HEK293 (cell line): Measurements from ENCODE around the gene DDR1.

Source experiments
- CTCF ChIA-PET: fragments of 350-600 bp; formaldehyde crosslinking; extraction: SDS; loops from one replicate; lab custom pipeline; 2021; ENCODE audit warnings: antibody characterized with exemption; lab: Yijun Ruan, JAX
- POLR2A ChIA-PET: fragments of 300-600 bp; formaldehyde crosslinking; extraction: SDS; loops from one replicate; lab custom pipeline; 2020; ENCODE audit warnings: antibody characterized with exemption, inconsistent platforms; lab: Yijun Ruan, JAX
- H3K27ac ChIP-seq: fragments of 200-500 bp; sonication (Bioruptor generic); 2 replicates; pipeline ENCODE4 v1.5.1; 2014; ENCODE audit warnings: low read depth, low read length, control low read depth, inconsistent platforms; ENCODE audit errors: extremely low read depth
- H3K36me3 ChIP-seq, 2 experiments: fragments of 200-500 bp in 1 of 2; sonication (Bioruptor generic) in 1 of 2; 1 replicate in 1 of 2; 2 replicates in 1 of 2; pipeline ENCODE4 v1.5.1; 2014 to 2017; ENCODE audit warnings: inconsistent platforms in 2 of 2, low read length in 2 of 2; ENCODE audit not compliant: control insufficient read depth in 2 of 2, insufficient read depth in 1 of 2
- H3K4me1 ChIP-seq: fragments of 200-500 bp; sonication (Bioruptor generic); 2 replicates; pipeline ENCODE4 v1.5.1; 2014; ENCODE audit warnings: mild to moderate bottlenecking, low read length, inconsistent platforms; ENCODE audit not compliant: control insufficient read depth, insufficient read depth
- H3K4me3 ChIP-seq: 2 replicates; pipeline ENCODE4 v1.5.1; 2011; ENCODE audit warnings: low read depth, mild to moderate bottlenecking, control low read depth, low read length, moderate library complexity
- H3K9me3 ChIP-seq: fragments of 200-500 bp; sonication (Bioruptor generic); 2 replicates; pipeline ENCODE4 v1.5.1; 2014; ENCODE audit warnings: low read depth, low read length, inconsistent platforms; ENCODE audit not compliant: control insufficient read depth, insufficient read depth
- KLF8 ChIP-seq: fragments of 450-650 bp; formaldehyde crosslinking; IDR thresholded peaks from 2 replicates; pipeline ENCODE4 v1.5.1; 2016; ENCODE audit warnings: missing biosample characterization, missing genetic modification characterization
- OSR2 ChIP-seq: fragments of 450-650 bp; formaldehyde crosslinking; IDR thresholded peaks from 2 replicates; pipeline ENCODE4 v1.5.1; 2016; ENCODE audit warnings: missing biosample characterization, missing genetic modification characterization
- REPIN1 ChIP-seq: fragments of 450-650 bp; formaldehyde crosslinking; IDR thresholded peaks from 2 replicates; pipeline ENCODE4 v1.5.1; 2017; ENCODE audit warnings: missing biosample characterization, missing genetic modification characterization, low read depth
- SCRT1 ChIP-seq: fragments of 450-650 bp; formaldehyde crosslinking; IDR thresholded peaks from 2 replicates; pipeline ENCODE4 v1.5.1; 2016; ENCODE audit warnings: missing biosample characterization, missing genetic modification characterization, borderline replicate concordance
- ZBTB7A ChIP-seq: fragments of 450-650 bp; formaldehyde crosslinking; IDR thresholded peaks from 2 replicates; pipeline ENCODE4 v1.5.1; 2016; ENCODE audit warnings: low read depth, missing biosample characterization, missing genetic modification characterization
- ZNF132 ChIP-seq: fragments of 450-650 bp; formaldehyde crosslinking; IDR thresholded peaks from 2 replicates; pipeline ENCODE4 v1.5.1; 2017; ENCODE audit warnings: missing biosample characterization, missing genetic modification characterization, borderline replicate concordance
- ZNF223 ChIP-seq: fragments of 450-650 bp; formaldehyde crosslinking; IDR thresholded peaks from 2 replicates; pipeline ENCODE4 v1.5.1; 2016; ENCODE audit warnings: missing biosample characterization, missing genetic modification characterization
- ZNF335 ChIP-seq: fragments of 450-650 bp; formaldehyde crosslinking; conservative IDR thresholded peaks from 2 replicates; pipeline ENCODE4 v1.5.1; 2016; ENCODE audit warnings: missing biosample characterization, missing genetic modification characterization
- ZNF473 ChIP-seq: fragments of 450-650 bp; formaldehyde crosslinking; IDR thresholded peaks from 2 replicates; pipeline ENCODE4 v1.5.1; 2017; ENCODE audit warnings: missing biosample characterization, missing genetic modification characterization
- ZNF514 ChIP-seq: fragments of 450-650 bp; formaldehyde crosslinking; IDR thresholded peaks from 2 replicates; pipeline ENCODE4 v1.5.1; 2016; ENCODE audit warnings: missing biosample characterization, missing genetic modification characterization
- ZNF558 ChIP-seq: fragments of 450-650 bp; formaldehyde crosslinking; IDR thresholded peaks from 2 replicates; pipeline ENCODE4 v1.5.1; 2016; ENCODE audit warnings: missing biosample characterization, missing genetic modification characterization
- ZNF600 ChIP-seq: fragments of 450-650 bp; formaldehyde crosslinking; IDR thresholded peaks from 2 replicates; pipeline ENCODE4 v1.5.1; 2016; ENCODE audit warnings: missing biosample characterization, missing genetic modification characterization
- ZNF777 ChIP-seq: fragments of 450-650 bp; formaldehyde crosslinking; IDR thresholded peaks from 2 replicates; pipeline ENCODE4 v1.5.1; 2017; ENCODE audit warnings: missing biosample characterization, missing genetic modification characterization, borderline replicate concordance
- ZNF792 ChIP-seq: fragments of 450-650 bp; formaldehyde crosslinking; IDR thresholded peaks from 2 replicates; pipeline ENCODE4 v1.5.1; 2016; ENCODE audit warnings: missing biosample characterization, missing genetic modification characterization
- TF ChIP-seq, protein P1 (sequence below): fragments of 450-650 bp; formaldehyde crosslinking; IDR thresholded peaks from 2 replicates; pipeline ENCODE4 v1.5.1; 2016; ENCODE audit warnings: missing biosample characterization, missing genetic modification characterization
- TF ChIP-seq, protein P2 (sequence below): fragments of 450-650 bp; formaldehyde crosslinking; IDR thresholded peaks from 2 replicates; pipeline ENCODE4 v1.5.1; 2016; ENCODE audit warnings: missing biosample characterization, missing genetic modification characterization
- TF ChIP-seq, protein P3 (sequence below): fragments of 450-650 bp; formaldehyde crosslinking; IDR thresholded peaks from 2 replicates; pipeline ENCODE4 v1.5.1; 2016; ENCODE audit warnings: missing biosample characterization, missing genetic modification characterization

The DDR1 gene

DNA sequence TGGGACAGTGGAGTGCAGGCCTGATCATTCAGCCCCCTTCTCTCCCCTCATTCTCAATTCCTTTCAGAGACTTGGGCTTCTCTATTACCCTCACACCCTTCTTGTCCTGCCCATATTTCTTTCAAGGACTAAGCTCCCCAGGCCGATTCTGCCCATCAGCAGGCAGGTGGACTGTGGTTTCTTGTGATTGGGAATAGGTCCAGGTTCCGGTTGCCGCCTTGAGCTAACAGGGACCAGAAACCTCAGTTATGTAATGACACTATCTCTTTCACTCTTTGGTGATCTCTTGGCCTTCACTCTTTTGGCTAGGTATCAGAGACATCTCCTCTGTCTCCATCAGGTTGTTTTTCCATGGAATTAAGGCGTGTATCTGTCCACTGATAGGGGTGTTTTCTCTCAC lies 62.9 kb downstream of the DDR1 start (continued):
- no peak for TF ChIP-seq ZNF558 (tag by site-specific recombination)
- TF ChIP-seq, protein P1, sequence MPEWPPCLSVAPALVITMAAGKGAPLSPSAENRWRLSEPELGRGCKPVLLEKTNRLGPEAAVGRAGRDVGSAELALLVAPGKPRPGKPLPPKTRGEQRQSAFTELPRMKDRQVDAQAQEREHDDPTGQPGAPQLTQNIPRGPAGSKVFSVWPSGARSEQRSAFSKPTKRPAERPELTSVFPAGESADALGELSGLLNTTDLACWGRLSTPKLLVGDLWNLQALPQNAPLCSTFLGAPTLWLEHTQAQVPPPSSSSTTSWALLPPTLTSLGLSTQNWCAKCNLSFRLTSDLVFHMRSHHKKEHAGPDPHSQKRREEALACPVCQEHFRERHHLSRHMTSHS, result no peak

DNA sequence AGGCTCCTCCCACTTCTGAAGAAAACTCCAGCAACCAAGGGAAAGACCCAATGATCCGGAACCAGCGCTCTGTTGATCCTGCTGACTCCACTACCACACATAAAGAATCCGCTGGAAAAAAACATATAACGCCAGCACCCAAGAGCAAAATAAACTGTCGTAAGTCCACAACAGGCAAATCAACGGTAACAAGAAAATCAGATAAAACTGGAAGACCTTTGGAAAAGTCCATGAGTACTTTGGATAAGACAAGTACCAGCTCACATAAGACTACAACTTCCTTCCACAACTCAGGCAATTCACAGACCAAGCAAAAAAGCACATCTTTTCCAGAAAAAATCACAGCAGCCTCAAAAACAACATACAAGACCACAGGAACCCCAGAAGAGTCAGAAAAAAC lies 64.5 kb downstream of the DDR1 start:
- H3K27ac ChIP-seq, result no peak overlapping the region
- H3K4me1 ChIP-seq, result no peaks in the 10 kb centered on the region
- H3K36me3 ChIP-seq, result no peaks in the 10 kb centered on the region
- no peak overlapping the region for H3K4me3 ChIP-seq
- TF ChIP-seq ZNF514 (tag by site-specific recombination) (no peak), ZNF132 (tag by site-specific recombination) (no peak), KLF8 (no peak), ZNF600 (no peak), ZNF223 (tag by site-specific recombination) (no peak), ZNF777 (no peak), ZNF335 (tag by site-specific recombination) (no peak), ZBTB7A (tag by site-specific recombination) (no peak), OSR2 (no peak), ZNF473 (no peak), ZNF792 (tag by site-specific recombination) (no peak), SCRT1 (tag by site-specific recombination) (no peak), REPIN1 (tag by site-specific recombination) (no peak)
- TF ChIP-seq, protein P2, sequence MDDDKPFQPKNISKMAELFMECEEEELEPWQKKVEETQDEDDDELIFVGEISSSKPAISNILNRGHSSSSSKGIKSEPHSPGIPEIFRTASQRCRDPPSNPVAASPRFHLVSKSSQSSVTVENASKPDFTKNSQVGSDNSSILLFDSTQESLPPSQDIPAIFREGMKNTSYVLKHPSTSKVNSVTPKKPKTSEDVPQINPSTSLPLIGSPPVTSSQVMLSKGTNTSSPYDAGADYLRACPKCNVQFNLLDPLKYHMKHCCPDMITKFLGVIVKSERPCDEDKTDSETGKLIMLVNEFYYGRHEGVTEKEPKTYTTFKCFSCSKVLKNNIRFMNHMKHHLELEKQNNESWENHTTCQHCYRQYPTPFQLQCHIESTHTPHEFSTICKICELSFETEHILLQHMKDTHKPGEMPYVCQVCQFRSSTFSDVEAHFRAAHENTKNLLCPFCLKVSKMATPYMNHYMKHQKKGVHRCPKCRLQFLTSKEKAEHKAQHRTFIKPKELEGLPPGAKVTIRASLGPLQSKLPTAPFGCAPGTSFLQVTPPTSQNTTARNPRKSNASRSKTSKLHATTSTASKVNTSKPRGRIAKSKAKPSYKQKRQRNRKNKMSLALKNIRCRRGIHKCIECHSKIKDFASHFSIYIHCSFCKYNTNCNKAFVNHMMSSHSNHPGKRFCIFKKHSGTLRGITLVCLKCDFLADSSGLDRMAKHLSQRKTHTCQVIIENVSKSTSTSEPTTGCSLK, result no peak
- TF ChIP-seq, protein P3, sequence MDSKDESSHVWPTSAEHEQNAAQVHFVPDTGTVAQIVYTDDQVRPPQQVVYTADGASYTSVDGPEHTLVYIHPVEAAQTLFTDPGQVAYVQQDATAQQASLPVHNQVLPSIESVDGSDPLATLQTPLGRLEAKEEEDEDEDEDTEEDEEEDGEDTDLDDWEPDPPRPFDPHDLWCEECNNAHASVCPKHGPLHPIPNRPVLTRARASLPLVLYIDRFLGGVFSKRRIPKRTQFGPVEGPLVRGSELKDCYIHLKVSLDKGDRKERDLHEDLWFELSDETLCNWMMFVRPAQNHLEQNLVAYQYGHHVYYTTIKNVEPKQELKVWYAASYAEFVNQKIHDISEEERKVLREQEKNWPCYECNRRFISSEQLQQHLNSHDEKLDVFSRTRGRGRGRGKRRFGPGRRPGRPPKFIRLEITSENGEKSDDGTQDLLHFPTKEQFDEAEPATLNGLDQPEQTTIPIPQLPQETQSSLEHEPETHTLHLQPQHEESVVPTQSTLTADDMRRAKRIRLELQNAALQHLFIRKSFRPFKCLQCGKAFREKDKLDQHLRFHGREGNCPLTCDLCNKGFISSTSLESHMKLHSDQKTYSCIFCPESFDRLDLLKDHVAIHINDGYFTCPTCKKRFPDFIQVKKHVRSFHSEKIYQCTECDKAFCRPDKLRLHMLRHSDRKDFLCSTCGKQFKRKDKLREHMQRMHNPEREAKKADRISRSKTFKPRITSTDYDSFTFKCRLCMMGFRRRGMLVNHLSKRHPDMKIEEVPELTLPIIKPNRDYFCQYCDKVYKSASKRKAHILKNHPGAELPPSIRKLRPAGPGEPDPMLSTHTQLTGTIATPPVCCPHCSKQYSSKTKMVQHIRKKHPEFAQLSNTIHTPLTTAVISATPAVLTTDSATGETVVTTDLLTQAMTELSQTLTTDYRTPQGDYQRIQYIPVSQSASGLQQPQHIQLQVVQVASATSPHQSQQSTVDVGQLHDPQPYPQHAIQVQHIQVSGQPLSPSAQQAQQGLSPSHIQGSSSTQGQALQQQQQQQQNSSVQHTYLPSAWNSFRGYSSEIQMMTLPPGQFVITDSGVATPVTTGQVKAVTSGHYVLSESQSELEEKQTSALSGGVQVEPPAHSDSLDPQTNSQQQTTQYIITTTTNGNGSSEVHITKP, result no peak
- POLR2A ChIA-PET, result no interaction called here
- CTCF ChIA-PET, result no interaction called here
- no peaks in the 10 kb centered on the region for H3K9me3 ChIP-seq
